Measurements from ENCODE around the gene ZFHX3. TPM values are rescaled to one million over a fixed set of nuclear protein-coding genes. Genes with fewer than 3 reads are reported as not detected.

Gene ZFHX3
- total and polyA plus RNA-seq, 10 of the 15 experiments (the other 5 are each of a cell fraction or from before 2014, with no cell fraction given), result 0.68 to 8.6 (median 2.0) TPM

GRCh38 chr16:72926177-72927070, 121.5 kb downstream of the ZFHX3 start:
- ChIA-PET CTCF (no interaction called here), SMC1A (ENCODE audit: uncharacterized antibody, unreplicated experiment) (no interaction called here), POLR2A (no interaction called here), RAD21 (ENCODE audit: unreplicated experiment) (no interaction called here)
- WGBS (ENCODE audit: insufficient coverage, insufficient replicate concordance, low lambda C conversion rate, missing lambda C conversion rate), result 91% methylated on average over 12 of the region's 12 CpGs
- H3K36me3 ChIP-seq (ENCODE audit: control insufficient read depth in 2 of 2, insufficient read depth in 2 of 2, low read length in 1 of 2), result no peaks in the 10 kb centered on the region
- no peaks in the 10 kb centered on the region for H3K79me2 ChIP-seq (ENCODE audit: control insufficient read depth, insufficient read depth, low read length)
- no peak for ATAC-seq
- no peak overlapping the region for H2AFZ ChIP-seq (ENCODE audit: control insufficient read depth, low read depth, low read length)
- H3K27ac ChIP-seq (ENCODE audit: control insufficient read depth, insufficient read depth), result no peak overlapping the region
- H3K4me2 ChIP-seq (ENCODE audit: control insufficient read depth, insufficient read depth), result no peak overlapping the region
- no peak overlapping the region for H3K9ac ChIP-seq (ENCODE audit: control insufficient read depth, insufficient read depth, low read length)
- no peaks in the 10 kb centered on the region for H3K9me3 ChIP-seq (replicated peaks; ENCODE audit: control insufficient read depth, insufficient read depth, low read length)
- TF ChIP-seq SMC3 (IDR thresholded peaks at IDR 0.05; ENCODE audit: borderline replicate concordance, low read length) (no peak), ZNF687 (IDR thresholded peaks at IDR 0.05) (no peak), SREBF1 (IDR thresholded peaks at IDR 0.05; ENCODE audit: low read length) (no peak), ZNF622 (IDR thresholded peaks at IDR 0.05) (no peak), SUPT20H (IDR thresholded peaks at IDR 0.05; ENCODE audit: borderline replicate concordance, control insufficient read depth, low read depth, low read length) (no peak), ATF2 (IDR thresholded peaks at IDR 0.05; ENCODE audit: low read length) (no peak), CHD2 (IDR thresholded peaks at IDR 0.05; ENCODE audit: borderline replicate concordance, low read depth, low read length) (no peak), E2F8 (IDR thresholded peaks at IDR 0.05; ENCODE audit: low read depth, partially characterized antibody) (no peak), FOXM1 (IDR thresholded peaks at IDR 0.05; ENCODE audit: low read depth, low read length) (no peak), POLR2A (IDR thresholded peaks at IDR 0.05; ENCODE audit: low read depth, low read length) (no peak), SMAD5 (IDR thresholded peaks at IDR 0.05; ENCODE audit: low read depth) (no peak), FOXK2 (IDR thresholded peaks at IDR 0.05) (no peak)
- H3K27me3 ChIP-seq (replicated peaks in 1 of 2; ENCODE audit: control insufficient read depth in 2 of 2, insufficient read depth in 2 of 2, low read length in 1 of 2), result no peaks in the 10 kb centered on the region
- no peaks in the 10 kb centered on the region for H4K20me1 ChIP-seq (ENCODE audit: control insufficient read depth, insufficient read depth)
- in situ Hi-C loops (cut with MboI) (no loop called here), intact Hi-C loops (cut with micrococcal nuclease; ENCODE audit: unreplicated experiment) (no loop called here)
- no peak for FAIRE-seq
- no peak overlapping the region for H3K4me3 ChIP-seq
- no peaks in the 10 kb centered on the region for H3K4me1 ChIP-seq (ENCODE audit: control insufficient read depth, insufficient read depth, low read length)
- no TSS peak for BruUV-seq (replicated peaks)
- no peak for DNase-seq (ENCODE audit: low read depth, low spot score)
